HepG2 (cell line): ENCODE data around the gene PITX3. TPM values are rescaled to one million over a fixed set of nuclear protein-coding genes. Genes with fewer than 3 reads are reported as not detected.
A peak's percentile ranks its signal among the peaks of the same experiment; 100 is the strongest.

Source experiments
- AGO2 ChIP-seq: fragments of 200-400 bp; formaldehyde crosslinking; optimal IDR thresholded peaks from 2 replicates; pipeline ENCODE3; 2017; ENCODE audit warnings: mild to moderate bottlenecking, low read depth, low read length, moderate library complexity
- BRF2 ChIP-seq: sonication (generic); formaldehyde crosslinking; IDR thresholded peaks from 2 replicates; pipeline ENCODE4 v1.8.1; 2022; ENCODE audit warnings: mild to moderate bottlenecking, missing genetic modification reagents
- CHD2 ChIP-seq: IDR thresholded peaks from 2 replicates; pipeline ENCODE4 v1.6.1; 2011; ENCODE audit warnings: low read depth, low read length, improper control_type of control experiment
- GMEB2 ChIP-seq: IDR thresholded peaks from 2 replicates; pipeline ENCODE4 v1.6.1; 2016; ENCODE audit warnings: missing biosample characterization, missing genetic modification reagents, low read depth
- HDAC2 ChIP-seq: sonication (generic); formaldehyde crosslinking; IDR thresholded peaks from 2 replicates; pipeline ENCODE4 v1.4.0; 2020; ENCODE audit warnings: missing genetic modification reagents
- MED8 ChIP-seq: sonication (generic); formaldehyde crosslinking; IDR thresholded peaks from 2 replicates; pipeline ENCODE4 v1.8.1; 2023; ENCODE audit warnings: mild to moderate bottlenecking, missing genetic modification reagents; ENCODE audit not compliant: insufficient replicate concordance
- RBAK ChIP-seq: sonication (generic); formaldehyde crosslinking; IDR thresholded peaks from 2 replicates; pipeline ENCODE4 v1.5.1; 2020; ENCODE audit warnings: mild to moderate bottlenecking, missing genetic modification reagents
- STAT6 ChIP-seq: sonication (generic); formaldehyde crosslinking; IDR thresholded peaks from 2 replicates; pipeline ENCODE4 v1.4.0; 2020; ENCODE audit warnings: missing genetic modification reagents, mild to moderate bottlenecking, borderline replicate concordance
- SYNCRIP ChIP-seq: fragments of 200-400 bp; formaldehyde crosslinking; IDR thresholded peaks from 2 replicates; pipeline ENCODE4 v1.6.1; 2018; ENCODE audit warnings: mild to moderate bottlenecking, low read depth, low read length; ENCODE audit not compliant: insufficient read depth
- TCF12 ChIP-seq, 2 experiments: fragments of 450-650 bp in 1 of 2; sonication (generic) in 1 of 2; formaldehyde crosslinking in 1 of 2; IDR thresholded peaks; 2 replicates each; pipeline versions ENCODE4 v1.6.1 to v1.8.0; 2017 to 2022; ENCODE audit warnings: antibody characterized with exemption in 1 of 2, mild to moderate bottlenecking in 1 of 2, missing genetic modification reagents in 1 of 2, moderate library complexity in 1 of 2
- UBTF ChIP-seq: sonication (generic); formaldehyde crosslinking; IDR thresholded peaks from 2 replicates; pipeline ENCODE4 v1.4.0; 2020; ENCODE audit warnings: mild to moderate bottlenecking, missing genetic modification reagents
- ZEB1 ChIP-seq: IDR thresholded peaks from 2 replicates; pipeline ENCODE4 v1.6.1; 2012; ENCODE audit warnings: mild to moderate bottlenecking, low read depth, inconsistent platforms; ENCODE audit not compliant: insufficient replicate concordance
- ZNF101 ChIP-seq: sonication (generic); formaldehyde crosslinking; IDR thresholded peaks from 2 replicates; pipeline ENCODE4 v1.4.0; 2020; ENCODE audit warnings: mild to moderate bottlenecking, low read depth, missing genetic modification reagents, borderline replicate concordance
- ZNF20 ChIP-seq: sonication (generic); formaldehyde crosslinking; IDR thresholded peaks from 2 replicates; pipeline ENCODE4 v1.4.0; 2020; ENCODE audit warnings: mild to moderate bottlenecking, moderate library complexity, missing genetic modification reagents
- ZSCAN21 ChIP-seq: sonication (generic); formaldehyde crosslinking; IDR thresholded peaks from 2 replicates; pipeline ENCODE4 v1.8.0; 2022; ENCODE audit warnings: mild to moderate bottlenecking, missing genetic modification reagents, moderate library complexity, borderline replicate concordance
- polyA plus RNA-seq, 8 experiments: library from polyadenylated mRNA; depleted of rRNA in 3 of 8; stranded (reverse) in 7 of 8; unstranded in 1 of 8; fragments of >200 nt; fragmentation: Illumina TruSeq in 4 of 8; extraction: Trizol in 4 of 8; gene quantifications; 2 replicates each; pipeline versions ENCODE4 v1.2.1 to v1.2.3, GENCODE V29; 2011 to 2016; ENCODE audit warnings: low read depth in 4 of 8, missing spikeins in 1 of 8, mixed read lengths in 1 of 8; ENCODE audit not compliant: insufficient read depth in 1 of 8
- total RNA-seq, 5 experiments: library from RNA; depleted of rRNA; stranded (reverse); fragments of >200 nt; fragmentation: Illumina TruSeq; extraction: Trizol; gene quantifications; 2 replicates each; pipeline ENCODE4 v1.2.3, GENCODE V29; 2016; ENCODE audit warnings: low read depth in 1 of 5

Gene PITX3
- total and polyA plus RNA-seq, 2 of the 13 experiments (the other 11 are each of a cell fraction or from before 2014, with no cell fraction given) = not detected

- TF ChIP-seq BRF2 (CRISPR knock-in tag) (peak; percentile 84), ZNF101 (CRISPR knock-in tag) (no peak), AGO2 (no peak), UBTF (CRISPR knock-in tag) (peak; percentile 71), STAT6 (CRISPR knock-in tag) (0 out of 2 replicates have a peak, but pooled peaks have one; percentile 44), GMEB2 (CRISPR knock-in tag) (no peak), TCF12 (IDR thresholded peaks at IDR 0.05) (no peak), TCF12 (CRISPR knock-in tag; IDR thresholded peaks at IDR 0.05) (no peak), SYNCRIP (no peak), MED8 (CRISPR knock-in tag) (peak; percentile 57), CHD2 (0 out of 2 replicates have a peak, but pooled peaks have one; percentile 34), RBAK (CRISPR knock-in tag) (no peak), ZEB1 (no peak), ZNF20 (no peak), ZSCAN21 (CRISPR knock-in tag) (peak; percentile 98), HDAC2 (CRISPR knock-in tag) (peak; percentile 62)
Measured at GRCh38 chr10:102225646-102226541, 15.4 kb downstream of the PITX3 start, which contains the start of gene ELOVL3 (continued).
